HFFc6 (cell line): ENCODE results near the gene MYBPC3. TPM values are rescaled to one million over a fixed set of nuclear protein-coding genes. Genes with fewer than 3 reads are reported as not detected.

ENCODE experiments used
- DNase-seq: peaks from one replicate; pipeline ENCODE4 v3.0.0-alpha.2; 2018
- H3K27ac Mint-ChIP-seq: 2 replicates; pipeline ENCODE4 v1.8.0; 2020; ENCODE audit warnings: mild to moderate bottlenecking, mixed read lengths
- H3K27me3 Mint-ChIP-seq: 2 replicates; pipeline ENCODE4 v1.8.0; 2021; ENCODE audit warnings: mild to moderate bottlenecking, moderate library complexity, mixed read lengths; ENCODE audit not compliant: insufficient read depth
- H3K36me3 Mint-ChIP-seq: 2 replicates; pipeline ENCODE4 v1.8.0; 2021; ENCODE audit warnings: low read depth, mixed read lengths
- H3K4me1 Mint-ChIP-seq: 2 replicates; pipeline ENCODE4 v1.8.0; 2020; ENCODE audit warnings: low read depth, mixed read lengths
- H3K4me3 Mint-ChIP-seq: 2 replicates; pipeline ENCODE4 v1.8.0; 2020; ENCODE audit warnings: mild to moderate bottlenecking, moderate library complexity, mixed read lengths
- H3K9me3 Mint-ChIP-seq: 2 replicates; pipeline ENCODE4 v1.8.0; 2020; ENCODE audit warnings: mild to moderate bottlenecking, mixed read lengths
- total RNA-seq, 6 experiments: library from RNA; stranded (reverse); fragmentation: NEBNext Ultra II Directional; extraction: Animal tissue kit (Norgen Biotek cat#: 25700); gene quantifications; 2 replicates in 1 of 6; 3 replicates in 5 of 6; pipeline ENCODE4 v1.2.3, GENCODE V29; 2021
- TF ChIP-seq, protein P1 (sequence below): fragments of 200-600 bp; sonication (generic); IDR thresholded peaks from 2 replicates; pipeline ENCODE4 v1.5.0; 2021; ENCODE audit warnings: antibody characterized with exemption, mild to moderate bottlenecking

The MYBPC3 gene
- total RNA-seq, 6 experiments from 2014 or later, result not detected

DNA sequence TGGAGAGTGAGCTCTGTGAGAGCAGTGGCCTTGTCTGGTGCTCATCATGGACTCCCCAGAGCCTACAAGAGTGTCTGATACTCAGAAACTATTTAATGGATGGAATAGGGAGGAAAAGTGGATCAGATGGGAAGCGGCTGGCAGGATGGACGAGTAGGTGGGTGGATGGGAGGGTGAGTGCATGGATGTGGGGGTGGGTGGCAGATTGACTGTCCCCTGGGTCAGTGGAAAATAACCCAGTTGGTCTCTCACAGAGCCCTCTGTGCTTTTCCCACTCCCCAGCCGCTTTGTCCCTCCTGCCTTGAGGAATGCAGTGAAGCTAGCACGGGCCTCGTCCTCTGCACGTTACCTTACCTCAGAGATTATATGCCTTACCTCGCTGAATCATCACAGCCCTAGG is 19.9 kb upstream of the MYBPC3 start:
- Mint-ChIP-seq H3K4me3 (no peak overlapping the region), H3K36me3 (no peaks in the 10 kb centered on the region), H3K27ac (no peak overlapping the region), H3K4me1 (peaks cover 13% of the 10 kb centered on the region), H3K9me3 (no peaks in the 10 kb centered on the region), H3K27me3 (peaks cover 3% of the 10 kb centered on the region)
- no peak for DNase-seq
- TF ChIP-seq, protein P1, sequence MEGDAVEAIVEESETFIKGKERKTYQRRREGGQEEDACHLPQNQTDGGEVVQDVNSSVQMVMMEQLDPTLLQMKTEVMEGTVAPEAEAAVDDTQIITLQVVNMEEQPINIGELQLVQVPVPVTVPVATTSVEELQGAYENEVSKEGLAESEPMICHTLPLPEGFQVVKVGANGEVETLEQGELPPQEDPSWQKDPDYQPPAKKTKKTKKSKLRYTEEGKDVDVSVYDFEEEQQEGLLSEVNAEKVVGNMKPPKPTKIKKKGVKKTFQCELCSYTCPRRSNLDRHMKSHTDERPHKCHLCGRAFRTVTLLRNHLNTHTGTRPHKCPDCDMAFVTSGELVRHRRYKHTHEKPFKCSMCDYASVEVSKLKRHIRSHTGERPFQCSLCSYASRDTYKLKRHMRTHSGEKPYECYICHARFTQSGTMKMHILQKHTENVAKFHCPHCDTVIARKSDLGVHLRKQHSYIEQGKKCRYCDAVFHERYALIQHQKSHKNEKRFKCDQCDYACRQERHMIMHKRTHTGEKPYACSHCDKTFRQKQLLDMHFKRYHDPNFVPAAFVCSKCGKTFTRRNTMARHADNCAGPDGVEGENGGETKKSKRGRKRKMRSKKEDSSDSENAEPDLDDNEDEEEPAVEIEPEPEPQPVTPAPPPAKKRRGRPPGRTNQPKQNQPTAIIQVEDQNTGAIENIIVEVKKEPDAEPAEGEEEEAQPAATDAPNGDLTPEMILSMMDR, result no peak

DNA sequence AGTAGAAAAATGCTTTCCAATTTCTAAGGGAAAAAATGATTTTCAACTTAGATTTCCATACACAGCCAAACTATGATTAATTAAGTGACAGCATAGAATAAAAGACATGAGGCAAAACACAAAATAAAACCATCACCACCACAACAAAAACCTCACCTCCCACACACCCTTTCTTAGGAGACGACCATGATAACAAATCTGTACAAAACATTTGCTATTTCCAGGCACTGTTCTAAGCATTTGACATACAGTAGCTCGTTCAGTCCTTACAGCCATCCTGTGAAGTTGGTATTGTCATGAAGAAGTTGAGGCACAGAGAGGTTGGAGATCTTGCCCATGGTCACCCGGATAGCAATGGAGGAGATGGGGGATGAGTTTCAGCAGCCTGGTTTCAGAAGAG is 17.2 kb upstream of the MYBPC3 start:
- Mint-ChIP-seq H3K27ac (no peak overlapping the region), H3K27me3 (peaks cover 14% of the 10 kb centered on the region), H3K4me3 (no peak overlapping the region), H3K36me3 (no peaks in the 10 kb centered on the region), H3K9me3 (no peaks in the 10 kb centered on the region), H3K4me1 (peaks cover 9% of the 10 kb centered on the region)
- no peak for DNase-seq
- TF ChIP-seq, protein P1, result no peak

DNA sequence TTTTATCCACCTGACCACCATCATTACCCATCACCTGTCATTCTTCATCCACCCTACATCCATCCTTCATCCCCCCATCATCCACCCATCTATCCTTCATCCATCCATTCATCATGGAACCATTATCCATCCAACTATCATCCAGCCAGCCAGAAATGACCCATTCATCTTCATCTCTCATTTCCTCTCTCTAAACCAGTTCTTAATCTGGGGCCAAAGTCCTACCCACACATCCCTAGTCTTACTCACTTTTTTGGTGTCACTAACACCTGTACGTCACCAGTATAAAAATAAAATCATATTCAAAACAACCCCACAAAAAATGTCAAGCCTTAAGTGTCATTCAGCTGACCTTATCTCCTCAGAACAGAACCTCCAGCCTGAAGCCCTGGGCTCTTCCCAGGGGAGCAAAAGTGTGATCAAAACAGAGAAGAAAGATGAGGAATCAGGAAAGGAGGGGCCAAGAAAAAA is 13.6 kb upstream of the MYBPC3 start:
- H3K27ac Mint-ChIP-seq, result no peak overlapping the region
- no peaks in the 10 kb centered on the region for H3K36me3 Mint-ChIP-seq

DNA sequence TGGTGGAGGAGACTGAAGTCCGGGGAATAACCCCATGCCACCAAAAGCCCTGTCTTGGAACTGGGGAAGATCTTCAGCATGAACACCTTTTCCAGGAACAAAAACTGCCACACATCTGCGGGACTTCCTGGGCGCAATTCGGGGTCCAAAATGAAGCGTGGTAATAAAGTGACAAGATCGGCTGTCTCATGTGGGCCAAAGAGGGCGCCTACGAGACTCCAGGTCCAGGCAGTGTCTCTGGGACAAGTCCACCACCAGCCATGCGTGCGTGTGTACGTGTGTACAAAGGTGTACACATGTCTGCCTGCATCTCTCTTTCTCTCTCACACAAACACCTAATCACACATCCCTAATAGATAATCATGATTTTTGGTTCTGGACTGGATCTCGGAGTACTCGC is 8.9 kb upstream of the MYBPC3 start:
- H3K4me1 Mint-ChIP-seq, result no peaks in the 10 kb centered on the region
- H3K36me3 Mint-ChIP-seq, result no peaks in the 10 kb centered on the region
- H3K9me3 Mint-ChIP-seq, result no peaks in the 10 kb centered on the region
- TF ChIP-seq, protein P1, result no peak
- H3K4me3 Mint-ChIP-seq, result no peak overlapping the region
- peaks cover 9% of the 10 kb centered on the region for H3K27me3 Mint-ChIP-seq
- H3K27ac Mint-ChIP-seq, result no peak overlapping the region
- DNase-seq, result no peak

More for the DNA sequence above, 13.6 kb upstream of the MYBPC3 start:
- TF ChIP-seq, protein P1, result no peak
- no peak for DNase-seq
- no peaks in the 10 kb centered on the region for H3K4me1 Mint-ChIP-seq
- no peak overlapping the region for H3K4me3 Mint-ChIP-seq
- H3K27me3 Mint-ChIP-seq, result peaks cover 16% of the 10 kb centered on the region
- H3K9me3 Mint-ChIP-seq, result no peaks in the 10 kb centered on the region

DNA sequence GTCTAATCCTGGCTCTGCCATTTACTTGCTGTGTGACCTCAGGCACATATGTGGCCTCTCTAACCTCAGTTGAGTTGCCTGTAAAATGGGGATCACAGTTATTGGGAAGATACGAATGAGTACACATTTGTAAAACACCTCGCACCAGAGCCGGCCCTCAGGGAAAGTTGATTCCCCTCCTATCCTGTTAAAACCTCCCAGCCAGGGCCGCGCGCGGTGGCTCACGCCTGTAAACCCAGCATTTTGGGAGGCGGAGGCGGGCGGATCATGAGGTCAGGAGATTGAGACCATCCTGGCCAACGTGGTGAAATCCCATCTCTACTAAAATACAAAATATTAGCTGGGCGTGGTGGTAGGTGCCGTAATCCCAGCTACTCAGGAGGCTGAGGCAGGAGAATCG is 7.8 kb upstream of the MYBPC3 start:
- no peak for DNase-seq
- H3K27ac Mint-ChIP-seq, result no peak overlapping the region
- no peaks in the 10 kb centered on the region for H3K4me1 Mint-ChIP-seq
- H3K4me3 Mint-ChIP-seq, result no peak overlapping the region
- TF ChIP-seq, protein P1, result no peak
- H3K27me3 Mint-ChIP-seq, result peaks cover 4% of the 10 kb centered on the region; the same call in 1 of the 2 replicates
- H3K9me3 Mint-ChIP-seq, result no peaks in the 10 kb centered on the region
- H3K36me3 Mint-ChIP-seq, result no peaks in the 10 kb centered on the region

DNA sequence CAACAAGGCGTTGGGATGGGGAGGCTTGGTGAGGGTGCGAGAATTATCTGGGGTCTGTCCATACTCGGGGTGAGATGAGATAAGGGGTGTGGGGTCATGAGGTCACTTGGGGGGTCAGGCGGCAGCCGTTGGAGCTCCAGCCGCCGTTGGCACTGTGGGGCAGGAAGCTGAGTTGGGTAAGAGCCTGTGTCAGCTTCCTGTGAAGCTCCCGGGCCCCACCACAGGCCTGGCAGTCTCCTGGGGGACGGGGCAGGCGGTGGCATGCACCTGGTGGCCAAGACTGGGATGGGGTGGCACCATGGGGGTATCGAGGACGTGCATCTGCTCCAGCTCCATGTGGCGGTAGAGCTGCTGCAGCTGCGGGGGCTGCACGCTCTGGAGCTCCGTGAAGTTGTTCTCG is 7.1 kb upstream of the MYBPC3 start:
- Mint-ChIP-seq H3K27me3 (peaks cover 3% of the 10 kb centered on the region; the same call in 1 of the 2 replicates), H3K27ac (no peak overlapping the region), H3K9me3 (no peaks in the 10 kb centered on the region), H3K4me1 (no peaks in the 10 kb centered on the region), H3K4me3 (no peak overlapping the region), H3K36me3 (no peaks in the 10 kb centered on the region)
- TF ChIP-seq, protein P1, result no peak
- no peak for DNase-seq
